ENCODE measurements around the gene PLXNA1.

GRCh38 chr3:127002195-127003174 lies 19.6 kb downstream of the PLXNA1 start:
- TF ChIP-seq POLR2A (IDR thresholded peaks at IDR 0.05): no peak
- TF ChIP-seq CTCF (IDR thresholded peaks at IDR 0.05): peak in 2 of 4 experiments; percentile 39 to 57
- peak; percentile 34 for TF ChIP-seq POLR2AphosphoS5 (IDR thresholded peaks at IDR 0.05)

All from prostate gland (tissue), 2 donors.